Pancreas (tissue), 10 donors: ENCODE data around the gene MREG. TPM values are rescaled to one million over a fixed set of nuclear protein-coding genes. Genes with fewer than 3 reads are reported as not detected.

Experiments used
- ATAC-seq, 4 donors: fragments of 200-7000 bp; cut with Tn5 transposase; one replicate each; pipeline versions ENCODE4 v1.8.0 to v1.9.1; 2020; ENCODE audit warnings: mild to moderate bottlenecking in 4 of 4, moderate library complexity in 4 of 4
- DNase-seq, 6 donors: peaks; one replicate each; pipeline ENCODE4 v3.0.0-alpha.2; 2020
- FAIRE-seq: peaks from 2 replicates; lab custom pipeline; 2012; peaks lifted over from hg19 to GRCh38; lab: Jason Lieb, UNC
- H3K27ac ChIP-seq, 4 donors: fragments of 200-600 bp; sonication (generic); 1 replicate in 3 of 4; 2 replicates in 1 of 4; pipeline versions ENCODE4 v1.5.0 to v1.8.0; 2020
- H3K27me3 ChIP-seq, 4 donors: fragments of 200-600 bp; one replicate each; pipeline ENCODE4 v1.8.0; 2021
- H3K36me3 ChIP-seq, 3 donors: fragments of 200-600 bp; sonication (generic) in 1 of 3; one replicate each; pipeline versions ENCODE4 v1.5.0 to v1.8.0; 2020 to 2021
- H3K4me1 ChIP-seq, 3 donors: fragments of 200-600 bp; one replicate each; pipeline ENCODE4 v1.8.0; 2021
- H3K4me3 ChIP-seq, 4 donors: fragments of 200-600 bp; sonication (generic) in 2 of 4; one replicate each; pipeline versions ENCODE4 v1.5.0 to v1.8.0; 2020 to 2021
- H3K9me3 ChIP-seq, 4 donors: fragments of 200-600 bp; one replicate each; pipeline ENCODE4 v1.8.0; 2021
- CTCF ChIP-seq, 4 donors: fragments of 200-600 bp; sonication (generic) in 3 of 4; IDR thresholded peaks; one replicate each; pipeline versions ENCODE4 v1.5.0 to v1.8.0; 2021; ENCODE audit warnings: antibody characterized with exemption in 4 of 4
- WGBS, 2 donors: extraction: QIAGEN DNeasy Blood & Tissue Kit; methylation state at CpG; one replicate each; pipeline ENCODE4 v1.1.7; 2013; 5-methylcytosine and 5-hydroxymethylcytosine counted together
- intact Hi-C, 3 donors: fragments of 100-400 bp; cut with DNase I; formaldehyde crosslinking; loops; one replicate each; pipeline versions ENCODE4 v1.11.1 to v1.14.2; 2022
- polyA plus RNA-seq, 2 donors: library from polyadenylated mRNA; stranded (reverse); fragments of 200-250 nt; gene quantifications; one replicate each; pipeline ENCODE4 v1.2.3, GENCODE V29; 2013
- total RNA-seq, 6 donors: library from RNA; stranded (reverse); fragmentation: NEBNext Ultra II Directional in 4 of 6; extraction: Animal tissue kit (Norgen Biotek cat#: 25700) in 4 of 6; gene quantifications; one replicate each; pipeline versions ENCODE4 v1.2.1 to v1.2.4, GENCODE V29; 2021 to 2023
- donor health status: healthy with polysubstance abuse.
- donor health status: DM: no; HTN: no; CAD: no; lungs with moderate emphysema.
- donor health status: DM: no; HTN: no; CAD: no.
- donor health status: control.
- donor health status: control.
- donor health status: Bipolar disorder and iron deficiency.
- donor health status: DM: yes; HTN: yes; CAD: no.
- donor health status: DM: no; HTN: no; CAD: no.
- donor health status: DM: no; HTN: no; CAD: no.
- donor health status: DM: yes; HTN: yes; CAD: no.

Gene MREG
- total and polyA plus RNA-seq, 8 donors: 1.2 to 4.8 (median 2.3) TPM

- no peaks in the 10 kb centered on the region for H3K9me3 ChIP-seq
- no peaks in the 10 kb centered on the region for H3K27me3 ChIP-seq
- no peak overlapping the region for H3K27ac ChIP-seq
- H3K4me1 ChIP-seq: no peaks in the 10 kb centered on the region
- intact Hi-C loops: no loop called here
- H3K36me3 ChIP-seq: no peaks in the 10 kb centered on the region
- ATAC-seq (no peak), FAIRE-seq (no peak), DNase-seq (no peak)
- no peak for TF ChIP-seq CTCF (IDR thresholded peaks at IDR 0.05)
- no peak overlapping the region for H3K4me3 ChIP-seq
- 92 to 94% methylated on average over 3 of the region's 3 CpGs for WGBS, 2 donors
These were observed 8.6 kb downstream of the MREG start for GRCh38 chr2:216004697-216005283.

GRCh38 chr2:216003876-216004696, 9.3 kb downstream of the MREG start:
- Histone ChIP-seq H3K27ac (no peak overlapping the region), H3K4me3 (no peak overlapping the region), H3K27me3 (no peaks in the 10 kb centered on the region), H3K9me3 (no peaks in the 10 kb centered on the region), H3K36me3 (no peaks in the 10 kb centered on the region), H3K4me1 (no peaks in the 10 kb centered on the region)
- DNase-seq (no peak), FAIRE-seq (no peak), ATAC-seq (no peak)
- no peak for TF ChIP-seq CTCF (IDR thresholded peaks at IDR 0.05)
- intact Hi-C loops: no loop called here
- WGBS, 2 donors: 89% methylated on average over 6 of the region's 6 CpGs

GRCh38 chr2:216002693-216003092, 10.7 kb downstream of the MREG start:
- Histone ChIP-seq H3K27ac (no peak overlapping the region), H3K4me1 (no peaks in the 10 kb centered on the region), H3K27me3 (no peaks in the 10 kb centered on the region), H3K4me3 (no peak overlapping the region), H3K9me3 (no peaks in the 10 kb centered on the region), H3K36me3 (no peaks in the 10 kb centered on the region)
- DNase-seq (no peak), ATAC-seq (no peak), FAIRE-seq (no peak)
- intact Hi-C loops: no loop called here
- TF ChIP-seq CTCF (IDR thresholded peaks at IDR 0.05): no peak
- WGBS, 2 donors: 75 to 94% methylated on average over 2 of the region's 2 CpGs

- WGBS, 2 donors: 72 to 81% methylated on average over 5 of the region's 5 CpGs
- intact Hi-C loops: no loop called here
- Histone ChIP-seq H3K36me3 (no peaks in the 10 kb centered on the region), H3K4me1 (no peaks in the 10 kb centered on the region), H3K4me3 (no peak overlapping the region), H3K27me3 (no peaks in the 10 kb centered on the region), H3K9me3 (no peaks in the 10 kb centered on the region), H3K27ac (no peak overlapping the region)
- FAIRE-seq (no peak), ATAC-seq (no peak), DNase-seq (no peak)
- TF ChIP-seq CTCF (IDR thresholded peaks at IDR 0.05): no peak
These were observed 11.2 kb downstream of the MREG start for GRCh38 chr2:216002101-216002678.
